T-helper 9 cell (primary cell): ENCODE measurements around the gene FNDC3A.
"Not testable (repeated sequence)": the region's sequence is repeated elsewhere in the genome, so short reads cannot be mapped to it uniquely, and the experiment has no call there.

Experiments
- DNase-seq: peaks from one replicate; pipeline ENCODE4 v3.0.0-alpha.2; 2020

FNDC3A gene

DNA sequence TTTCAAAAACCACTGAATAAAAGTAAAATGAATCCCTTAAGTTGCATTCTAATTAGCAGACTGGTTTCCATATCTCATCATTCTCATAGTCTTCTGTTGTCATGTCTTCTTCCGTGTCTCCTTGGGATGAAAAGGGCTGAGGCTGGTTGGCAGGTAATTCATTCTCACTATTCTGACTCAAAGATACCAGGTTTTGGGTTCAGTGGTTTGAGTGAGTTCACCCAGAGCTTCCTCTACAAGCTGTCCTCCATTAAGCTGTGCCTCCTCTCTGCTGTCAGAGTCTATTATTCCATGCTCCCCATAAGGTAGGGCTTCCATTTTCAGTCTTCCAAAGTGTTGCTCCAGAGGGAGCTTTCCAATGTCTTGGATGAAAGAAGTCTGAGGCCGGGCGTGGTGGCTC is 68.3 kb downstream of the FNDC3A start:
- DNase-seq = no peak

DNA sequence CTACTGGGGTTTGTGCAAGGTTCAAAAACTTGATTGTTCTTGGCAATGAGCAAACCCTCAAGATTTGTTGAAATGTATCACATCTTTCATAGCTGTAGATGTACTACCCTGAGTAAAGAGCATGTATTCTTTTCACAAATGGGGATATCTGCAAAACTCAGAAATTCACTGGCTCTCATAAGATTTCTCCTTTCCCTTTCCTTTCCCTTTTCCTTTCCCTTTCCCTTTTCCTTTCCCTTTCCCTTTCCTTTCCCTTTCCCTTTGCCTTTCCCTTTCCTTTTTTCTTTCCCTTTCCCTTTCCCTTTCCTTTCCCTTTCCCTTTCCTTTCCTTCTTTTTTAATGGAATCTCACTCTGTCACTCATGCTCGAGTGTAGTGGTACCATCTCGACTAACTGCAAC is 69.1 kb downstream of the FNDC3A start:
- no peak for DNase-seq

DNA sequence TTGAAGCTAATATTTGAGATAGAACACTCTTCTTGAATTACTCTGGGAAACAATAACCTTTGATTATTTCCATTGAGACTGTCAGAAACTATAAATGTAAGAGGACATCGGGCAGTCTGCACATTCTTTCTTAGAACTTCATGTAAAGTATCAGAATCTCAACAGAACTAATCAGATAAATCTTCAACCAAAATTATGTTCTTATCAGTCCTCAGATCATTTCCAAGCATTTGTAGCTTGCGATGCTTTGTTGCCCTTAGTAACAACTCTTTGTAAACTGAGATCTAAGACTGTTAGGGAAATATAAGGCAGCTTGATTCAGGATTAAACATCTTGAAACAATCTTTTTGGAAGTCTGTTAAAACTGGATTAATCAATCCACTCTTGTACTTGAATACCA is 70.3 kb downstream of the FNDC3A start:
- DNase-seq = no peak

DNA sequence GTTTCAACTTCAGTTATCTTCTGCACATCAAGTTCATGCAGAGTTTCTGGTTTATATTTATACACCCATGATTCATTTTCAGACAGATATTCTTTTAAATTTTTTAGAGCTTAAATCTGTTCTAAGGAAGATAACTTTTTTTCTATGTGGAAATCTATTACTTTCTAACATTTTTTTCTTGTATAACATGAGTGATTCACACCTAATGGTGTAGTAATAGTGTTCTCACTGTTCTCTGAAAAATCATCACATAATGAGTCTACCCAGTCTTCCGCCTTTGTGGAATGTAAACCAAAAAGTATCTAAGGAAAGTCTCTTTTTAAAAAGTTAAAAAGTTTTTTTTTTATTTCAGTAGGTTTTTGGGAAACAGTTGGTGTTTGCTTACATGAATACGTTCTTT is 70.8 kb downstream of the FNDC3A start:
- DNase-seq = no peak

DNA sequence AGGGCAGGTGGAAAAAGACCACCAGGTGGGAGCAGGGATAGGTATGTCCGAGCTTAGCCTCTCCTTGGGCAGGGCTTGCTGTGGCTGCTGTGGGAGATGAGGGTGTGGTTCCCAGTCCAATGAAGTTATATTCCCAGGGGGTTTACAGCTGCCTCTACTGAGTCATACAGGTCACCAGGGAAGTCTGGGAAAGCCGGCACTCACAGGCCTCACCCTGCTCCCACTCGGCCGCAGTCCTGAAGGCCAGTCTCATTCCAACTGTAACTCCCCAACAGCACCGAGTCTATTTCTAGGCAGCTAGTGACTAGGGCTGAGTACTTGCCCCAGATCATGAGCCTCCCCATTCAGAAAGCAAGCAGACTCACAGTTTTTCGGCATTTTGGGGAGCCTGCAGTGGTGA is 77.1 kb downstream of the FNDC3A start:
- DNase-seq = no peak

DNA sequence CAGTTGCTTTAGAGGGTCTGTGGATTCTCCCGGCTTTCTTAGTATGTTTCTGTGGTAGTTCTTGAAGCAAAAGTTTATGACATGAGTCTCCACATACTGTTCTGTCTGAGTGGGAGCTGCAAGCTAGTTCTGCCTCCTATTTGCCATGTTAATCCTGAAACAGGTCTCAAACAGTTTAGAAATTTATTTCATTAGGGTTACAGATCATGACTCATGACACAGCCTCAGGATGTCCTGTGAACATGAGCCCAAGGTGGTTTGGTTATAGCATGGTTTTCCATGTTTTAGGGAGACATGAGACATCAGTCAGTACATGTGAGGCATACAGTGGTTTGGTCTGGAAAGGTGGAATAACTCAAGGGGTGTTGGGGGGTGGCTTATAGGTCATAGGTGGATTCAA is 77.5 kb downstream of the FNDC3A start:
- no peak for DNase-seq

DNA sequence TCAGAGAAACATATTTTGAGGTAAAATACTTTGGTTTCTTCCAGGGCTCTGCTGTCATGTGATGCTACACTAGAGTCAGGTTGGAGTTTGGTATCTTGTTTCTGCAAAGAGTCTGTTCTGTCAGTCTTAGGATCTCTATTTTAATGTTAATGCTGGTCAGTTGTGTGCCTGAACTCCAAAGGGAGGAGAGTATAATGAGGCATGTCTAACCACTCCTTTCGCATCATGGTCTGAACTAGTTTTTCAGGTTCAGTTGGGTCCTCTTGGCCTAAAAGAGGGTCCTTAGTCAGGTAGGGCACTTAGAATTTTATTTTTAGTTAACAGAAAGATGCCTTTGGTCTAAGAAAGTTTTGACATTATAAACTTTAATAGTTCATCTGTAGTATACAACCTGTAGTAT is 78.2 kb downstream of the FNDC3A start:
- no peak for DNase-seq

DNA sequence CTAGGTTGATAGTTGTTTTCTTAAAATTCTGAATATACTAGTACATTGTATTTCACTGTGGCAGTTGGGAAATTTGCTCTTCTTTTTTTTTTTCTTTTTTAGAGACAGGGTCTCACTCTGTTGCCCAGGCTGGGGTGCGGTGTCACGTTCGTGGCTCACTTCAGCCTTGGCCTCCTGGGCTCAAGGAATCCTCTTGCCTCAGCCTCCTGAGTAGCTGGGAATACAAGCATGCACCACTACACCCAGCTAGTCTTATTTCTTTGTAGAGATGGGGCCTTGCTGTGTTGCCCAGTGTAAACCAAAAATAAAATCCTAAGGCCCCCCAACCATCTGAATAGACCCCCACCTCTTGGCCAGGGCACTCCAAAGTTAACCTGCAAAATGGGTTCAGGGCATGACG is 79.3 kb downstream of the FNDC3A start:
- DNase-seq = no peak

DNA sequence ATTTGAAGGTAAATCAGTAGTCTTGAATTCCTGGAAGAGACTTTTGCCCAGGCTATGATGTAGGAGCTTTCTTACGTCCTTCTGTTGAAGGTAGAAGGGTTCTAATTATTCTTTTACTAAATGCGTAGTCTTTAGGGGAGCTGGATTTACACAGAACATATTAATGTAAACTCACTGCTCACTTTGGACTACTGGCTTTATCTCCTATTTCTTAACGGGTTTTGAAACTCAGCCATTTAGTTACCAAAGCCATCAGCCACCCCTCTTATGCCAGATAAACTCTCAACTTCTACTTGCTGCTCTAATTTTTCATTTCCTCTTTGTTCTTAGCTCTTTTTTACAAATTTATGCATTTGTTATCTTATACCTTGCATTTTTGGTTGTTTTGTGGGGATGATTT is 81.5 kb downstream of the FNDC3A start:
- DNase-seq = no peak

DNA sequence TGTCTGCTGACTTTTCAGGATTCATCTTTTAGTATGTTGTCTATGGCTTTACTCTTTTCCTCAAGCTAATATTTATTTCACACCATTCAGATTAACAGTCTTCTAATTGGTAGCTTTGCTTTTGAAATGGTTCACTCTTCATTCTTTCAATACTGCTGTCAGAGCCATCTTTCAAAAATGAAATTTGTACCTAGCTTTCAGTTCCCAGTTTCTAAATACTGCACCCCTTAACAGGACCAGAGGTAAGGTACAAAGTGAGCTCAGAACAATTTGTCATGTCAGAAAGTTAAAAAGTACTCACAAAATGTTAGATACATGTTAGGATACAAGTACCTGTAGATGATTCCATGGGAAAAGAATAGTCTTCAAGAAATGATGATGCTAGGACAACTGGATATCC is 83.0 kb downstream of the FNDC3A start:
- no peak for DNase-seq

DNA sequence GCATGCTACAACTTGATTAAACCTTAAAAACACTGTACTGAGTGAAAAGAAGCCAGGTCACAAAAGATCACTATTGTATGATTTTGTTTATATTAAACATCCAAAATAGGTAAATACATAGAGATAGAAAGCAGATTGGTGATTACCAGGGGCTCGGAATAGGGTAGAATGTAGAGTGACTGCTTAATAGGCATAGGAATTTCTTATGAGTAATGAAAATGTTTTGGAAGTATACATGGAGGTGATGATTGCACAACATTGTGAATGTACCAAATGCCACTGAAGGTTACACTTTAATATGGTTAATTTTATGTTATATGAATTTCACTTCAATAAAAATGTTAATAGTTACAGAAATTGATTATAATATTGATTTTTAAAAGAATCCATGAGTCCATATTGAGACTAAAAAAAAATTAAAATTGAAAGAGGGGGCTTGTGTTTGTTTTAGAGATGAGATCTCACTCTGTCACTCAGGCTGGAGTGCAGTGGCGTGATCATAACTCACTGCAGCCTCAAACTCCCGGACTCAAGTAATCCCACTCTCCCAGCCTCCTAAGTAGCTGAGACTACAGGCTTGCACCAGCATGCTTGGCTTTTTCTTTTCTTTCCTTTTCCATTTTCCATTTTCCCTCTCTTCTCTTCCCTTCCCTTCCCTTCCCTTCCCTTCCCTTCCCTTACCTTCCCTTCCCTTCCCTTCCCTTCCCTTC is 85.1 kb downstream of the FNDC3A start:
- DNase-seq = no peak

DNA sequence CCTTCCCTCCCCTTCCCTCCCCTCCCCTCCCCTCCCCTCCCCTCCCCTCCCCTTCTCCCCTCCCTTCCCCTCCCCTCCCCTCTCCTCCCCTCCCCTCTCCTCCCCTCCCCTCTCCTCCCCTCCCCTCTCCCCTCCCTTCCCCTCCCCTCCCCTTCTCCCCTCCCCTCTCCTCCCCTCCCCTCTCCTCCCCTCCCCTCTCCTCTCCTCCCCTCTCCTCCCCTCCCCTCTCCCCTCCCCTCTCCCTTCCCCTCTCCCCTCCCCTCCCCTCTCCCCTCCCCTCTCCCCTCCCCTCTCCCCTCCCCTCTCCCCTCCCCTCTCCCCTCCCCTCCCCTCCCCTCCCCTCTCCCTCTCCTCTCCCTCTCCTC is 85.7 kb downstream of the FNDC3A start:
- not testable (repeated sequence) for DNase-seq

DNA sequence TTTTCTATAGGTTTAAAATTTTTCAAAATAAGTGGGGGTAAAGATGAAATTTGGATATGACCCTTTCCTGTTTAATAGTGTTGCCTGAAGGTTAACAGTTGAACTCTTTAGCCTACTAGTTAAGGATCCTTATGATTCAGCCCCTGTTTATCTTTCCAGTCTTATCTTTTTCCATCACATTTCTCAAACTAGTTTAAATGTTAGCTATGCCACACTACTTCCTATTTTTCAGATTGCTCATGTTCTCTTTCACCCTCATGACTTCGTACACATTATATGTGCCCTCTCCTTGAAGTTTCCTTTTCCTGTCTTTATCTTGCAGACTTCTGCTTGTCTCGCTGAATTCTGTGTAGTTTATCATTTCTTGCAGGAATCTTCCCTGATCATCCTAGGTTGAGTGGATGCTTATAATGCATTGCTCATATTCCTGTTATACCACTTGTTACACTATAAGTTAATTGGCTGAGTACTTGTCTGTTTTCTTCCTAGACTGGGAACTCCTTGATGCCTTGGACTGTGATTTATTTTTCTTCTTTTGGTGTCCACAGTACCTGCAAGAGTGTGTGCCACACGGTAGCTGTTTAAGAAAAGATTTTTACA is 86.7 kb downstream of the FNDC3A start:
- DNase-seq = no peak

DNA sequence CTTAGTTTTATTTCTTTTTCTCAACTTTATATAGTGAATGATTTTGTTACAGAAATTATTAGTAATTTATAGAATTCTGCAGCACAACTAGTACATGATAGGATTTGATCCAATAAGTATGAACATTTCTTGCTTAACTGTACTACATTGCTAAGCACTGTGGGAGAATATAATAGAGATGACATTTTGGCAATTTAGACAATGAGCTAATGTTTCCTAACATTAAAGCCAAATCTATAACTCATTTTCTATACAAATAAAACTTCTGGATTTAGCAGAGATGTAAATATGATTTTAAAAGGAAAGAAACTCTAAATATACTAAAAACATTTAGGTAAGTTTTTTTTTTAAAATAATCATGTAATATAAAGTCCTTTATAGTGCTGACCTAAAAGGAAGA is 87.3 kb downstream of the FNDC3A start:
- DNase-seq = no peak

DNA sequence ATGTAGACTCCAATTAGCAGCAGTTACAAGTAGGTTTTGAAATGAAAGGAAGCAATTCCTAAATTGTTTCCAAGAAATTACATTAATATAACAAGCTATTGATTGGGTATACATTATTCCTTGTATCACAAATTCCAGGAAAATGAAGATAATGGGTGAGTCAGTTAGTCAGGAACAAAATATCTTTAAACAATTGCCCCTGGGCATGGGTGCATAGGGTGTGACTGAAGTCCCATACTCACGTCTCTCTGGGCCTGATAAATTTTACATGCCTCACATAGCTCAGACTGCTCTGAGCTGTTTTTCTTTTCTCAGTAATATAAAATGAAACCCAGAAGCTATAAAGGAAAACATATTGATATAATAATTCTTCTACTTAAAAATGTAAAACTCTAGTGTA is 87.8 kb downstream of the FNDC3A start:
- no peak for DNase-seq

DNA sequence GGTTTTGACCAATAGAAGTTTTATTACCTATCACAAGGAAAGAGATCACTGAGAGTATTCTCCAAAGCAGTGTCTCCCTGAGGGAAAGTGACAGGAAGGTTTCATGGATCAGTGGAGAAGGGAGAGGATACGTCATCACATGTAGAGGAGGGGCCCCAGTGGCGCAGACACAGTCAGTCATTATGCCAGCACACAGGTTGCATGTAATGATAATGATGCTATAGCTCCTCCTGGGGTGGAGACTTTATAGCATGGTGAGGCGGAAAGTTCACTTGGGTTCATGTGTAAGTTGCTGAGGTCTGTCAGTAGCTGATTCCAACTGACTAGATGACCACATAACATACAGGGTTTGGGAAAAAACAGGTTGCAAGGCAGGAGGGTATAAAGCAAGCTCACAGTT is 88.8 kb downstream of the FNDC3A start:
- DNase-seq = no peak

DNA sequence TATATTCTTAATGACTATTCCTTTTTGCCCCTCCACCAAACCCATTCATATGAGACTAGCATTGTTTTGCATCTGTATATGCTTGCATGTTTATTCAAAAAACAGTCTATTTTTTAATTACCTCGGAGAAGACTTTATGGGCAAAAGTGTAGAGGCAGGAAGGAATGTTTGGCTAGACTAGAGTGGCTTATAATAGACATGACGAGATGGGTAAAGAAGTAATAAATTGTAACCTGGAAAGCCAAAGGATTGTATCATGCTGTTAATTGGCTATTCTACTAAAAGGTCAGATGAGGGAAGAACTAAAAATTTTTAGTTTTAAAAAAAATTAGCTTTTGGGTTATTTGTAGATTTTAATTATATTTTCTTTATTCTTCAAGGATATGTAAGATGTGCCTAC is 91.1 kb downstream of the FNDC3A start:
- DNase-seq = no peak

DNA sequence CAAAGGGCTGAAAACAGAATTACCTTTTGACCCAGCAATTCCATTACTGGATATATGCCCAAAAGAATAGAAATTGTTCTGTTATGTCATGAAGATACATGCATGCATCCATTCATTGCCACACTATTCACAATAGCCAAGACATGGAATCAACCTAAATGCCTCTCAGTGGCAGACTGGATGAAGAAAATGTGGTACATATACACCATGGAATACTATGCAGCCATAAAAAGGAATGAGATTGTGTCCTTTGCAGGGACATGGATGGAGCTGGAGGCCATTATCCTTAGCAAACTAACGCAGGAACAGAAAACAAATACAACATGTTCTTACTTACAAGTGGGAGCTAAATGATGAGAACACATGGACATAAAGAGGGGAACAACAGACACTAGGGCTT is 92.8 kb downstream of the FNDC3A start:
- DNase-seq = not testable (repeated sequence)

DNA sequence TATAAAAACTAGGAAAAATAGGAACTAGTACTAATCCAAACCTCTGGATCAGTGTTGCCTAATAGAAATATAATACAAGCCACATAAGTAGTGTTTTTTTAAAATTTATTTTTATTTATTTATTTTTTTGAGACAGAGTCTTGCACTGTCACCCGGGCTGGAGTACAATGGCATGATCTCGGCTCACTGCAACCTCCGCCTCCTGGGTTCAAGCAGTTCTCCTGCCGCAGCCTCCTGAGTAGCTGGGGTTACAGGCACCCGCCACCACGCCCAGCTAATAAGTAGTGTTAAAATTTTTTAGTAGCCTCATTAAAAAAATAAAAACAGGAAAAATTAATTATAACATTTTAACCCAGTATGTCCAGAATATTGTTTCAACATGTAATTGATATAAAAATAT is 94.3 kb downstream of the FNDC3A start:
- not testable (repeated sequence) for DNase-seq

DNA sequence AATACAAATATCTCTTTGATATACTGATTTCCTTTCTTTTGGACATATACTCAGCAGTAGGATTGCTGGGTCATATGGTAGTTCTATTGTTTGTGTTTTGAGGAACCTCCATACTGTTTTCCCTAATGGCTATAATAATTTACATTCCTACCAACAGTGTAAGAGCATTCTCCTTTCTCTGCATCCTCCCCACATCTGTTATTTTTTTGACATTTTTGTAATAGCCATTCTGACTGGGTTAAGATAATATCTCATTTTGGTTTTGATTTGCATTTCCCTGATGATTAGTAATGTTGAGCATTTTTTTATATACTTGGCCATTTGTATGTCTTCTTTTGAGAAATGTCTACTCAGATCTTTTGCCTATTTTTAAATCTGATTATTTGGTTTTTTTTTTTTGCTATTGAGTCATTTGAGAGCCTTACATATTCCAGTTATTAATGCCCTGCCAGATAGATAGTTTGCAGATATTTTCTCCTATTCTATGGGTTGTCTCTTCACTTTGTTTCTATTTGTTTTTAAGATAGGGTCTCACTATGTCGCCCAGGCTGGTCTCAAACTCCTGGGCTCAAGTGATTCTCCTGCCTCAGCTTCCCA is 95.7 kb downstream of the FNDC3A start:
- no peak for DNase-seq

DNA sequence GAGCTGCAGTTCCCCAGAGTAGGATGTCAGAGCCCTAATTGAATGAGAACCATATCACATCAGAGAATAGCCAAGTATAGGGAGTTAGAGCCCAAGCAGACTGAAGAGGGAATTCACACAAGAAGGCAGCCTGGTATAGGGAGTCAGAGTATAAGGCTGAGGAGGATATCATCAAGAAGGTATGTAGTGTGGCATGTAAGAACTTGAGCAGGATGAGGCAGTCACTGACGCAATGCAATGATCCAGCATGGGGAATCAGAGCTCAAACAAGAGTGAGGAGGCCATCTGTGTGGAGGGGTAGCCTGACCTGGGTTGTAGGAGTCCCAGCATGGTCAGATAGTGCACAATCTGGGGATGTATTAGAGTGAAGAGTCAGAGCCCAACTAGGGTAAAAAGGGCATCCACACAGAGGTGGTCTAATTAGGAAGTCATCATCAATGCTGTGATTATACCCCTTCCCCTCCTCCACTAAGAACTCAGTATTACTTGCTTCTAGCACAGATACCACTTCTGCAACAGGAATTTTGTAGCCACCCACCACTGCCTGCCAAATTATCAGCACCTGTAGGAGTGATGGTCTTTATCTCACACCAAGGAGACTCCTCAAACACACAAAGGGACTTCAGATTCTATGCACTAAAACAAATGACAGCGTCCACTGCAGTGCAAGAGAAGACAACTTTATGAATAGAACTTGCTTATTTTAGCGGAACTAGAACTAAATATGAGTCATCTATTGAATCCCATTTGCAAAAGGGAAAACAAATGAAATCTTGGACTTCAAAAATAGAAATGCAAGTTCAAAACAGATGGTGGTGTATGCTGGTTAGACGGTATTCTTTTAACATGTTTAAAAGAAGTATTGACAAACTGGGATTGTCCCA is 107.2 kb downstream of the FNDC3A start:
- no peak for DNase-seq

DNA sequence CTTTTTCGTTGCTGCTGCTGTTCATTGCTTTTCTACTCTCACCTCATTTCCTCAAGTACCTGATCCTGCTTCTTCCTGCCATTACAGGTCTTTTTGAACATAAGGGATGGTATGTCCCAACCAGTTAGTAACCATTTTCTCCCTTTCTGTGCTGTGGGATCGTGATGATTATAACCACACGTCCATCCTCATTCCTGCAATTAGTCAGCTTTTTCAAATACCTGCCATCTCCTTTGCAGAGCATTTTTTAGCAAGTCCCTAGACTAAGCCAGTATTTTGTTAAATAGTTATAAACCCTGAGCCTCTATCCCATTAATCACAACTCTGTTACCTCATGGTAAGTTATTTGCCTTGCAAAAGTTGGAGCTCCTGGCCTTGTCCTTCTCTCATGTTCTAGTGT is 109.2 kb downstream of the FNDC3A start:
- DNase-seq = no peak

DNA sequence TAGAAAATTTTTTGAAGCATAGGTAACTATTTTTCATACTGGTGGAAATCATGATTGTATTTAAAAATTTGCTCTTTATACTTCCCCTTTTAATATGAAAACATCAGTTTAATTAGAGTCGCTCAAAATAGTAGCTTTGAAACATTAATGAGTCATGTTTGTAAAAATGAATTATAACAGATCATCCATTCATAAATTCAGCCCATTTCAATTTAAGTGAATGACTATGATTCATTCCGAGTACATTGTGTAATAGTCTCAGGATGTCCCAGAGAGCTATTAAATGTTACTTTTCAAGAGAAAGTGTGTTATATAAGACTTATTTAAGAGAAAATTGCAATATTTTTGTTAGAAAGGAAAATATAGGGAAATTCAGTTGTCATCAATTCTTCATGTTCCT is 111.0 kb downstream of the FNDC3A start:
- DNase-seq = no peak

DNA sequence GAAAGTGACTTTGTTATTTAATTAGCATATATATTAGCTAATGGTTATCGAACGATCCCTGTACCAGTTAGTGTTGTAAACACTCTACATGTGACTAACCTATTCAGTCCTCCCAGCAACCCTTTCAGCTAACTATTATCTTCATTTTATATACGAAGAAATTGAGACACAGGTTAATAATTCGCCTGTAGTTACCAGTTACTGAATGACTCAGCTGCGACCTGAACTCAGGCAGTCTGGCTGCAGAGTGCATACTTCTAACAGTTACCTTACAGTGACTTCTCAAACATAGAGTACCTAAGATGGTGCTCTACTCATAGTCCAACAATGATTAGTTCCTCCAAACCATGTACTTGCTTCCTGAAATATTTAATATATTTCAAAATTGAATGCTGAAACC is 117.7 kb downstream of the FNDC3A start:
- no peak for DNase-seq
